ENCODE results near the gene HOXA7.

HOXA7 gene

GRCh38 chr7:27163288-27164044, 7.0 kb upstream of the HOXA7 start:
- TF ChIP-seq POLR2A (IDR thresholded peaks at IDR 0.05; ENCODE audit: extremely low read depth, insufficient read length): no peak
- TF ChIP-seq MAX (IDR thresholded peaks at IDR 0.05; ENCODE audit: low read depth, low read length): no peak
- TF ChIP-seq CTCF (IDR thresholded peaks at IDR 0.05; ENCODE audit: low read depth, low read length): no peak
- no peak overlapping the region for H3K4me3 ChIP-seq (ENCODE audit: low read depth, low read length)
- DNase-seq (ENCODE audit: low read depth): no peak

GRCh38 chr7:27162561-27163287, 6.2 kb upstream of the HOXA7 start:
- DNase-seq (ENCODE audit: low read depth): no peak
- TF ChIP-seq POLR2A (IDR thresholded peaks at IDR 0.05; ENCODE audit: extremely low read depth, insufficient read length) (no peak), CTCF (IDR thresholded peaks at IDR 0.05; ENCODE audit: low read depth, low read length) (no peak), MYC (IDR thresholded peaks at IDR 0.05; ENCODE audit: low read depth, low read length) (no peak), MAX (IDR thresholded peaks at IDR 0.05; ENCODE audit: low read depth, low read length) (no peak)
- no peak overlapping the region for H3K4me3 ChIP-seq (ENCODE audit: low read depth, low read length)

GRCh38 chr7:27161721-27162560, 5.5 kb upstream of the HOXA7 start:
- no peak overlapping the region for H3K4me3 ChIP-seq (ENCODE audit: low read depth, low read length)
- DNase-seq (ENCODE audit: low read depth): no peak
- TF ChIP-seq MAX (IDR thresholded peaks at IDR 0.05; ENCODE audit: low read depth, low read length) (no peak), POLR2A (IDR thresholded peaks at IDR 0.05; ENCODE audit: extremely low read depth, insufficient read length) (no peak), CTCF (IDR thresholded peaks at IDR 0.05; ENCODE audit: low read depth, low read length) (no peak), MYC (IDR thresholded peaks at IDR 0.05; ENCODE audit: low read depth, low read length) (no peak)

GRCh38 chr7:27161214-27161720, 4.8 kb upstream of the HOXA7 start:
- peak overlapping the region; percentile 69 for H3K4me3 ChIP-seq (ENCODE audit: low read depth, low read length)
- TF ChIP-seq POLR2A (IDR thresholded peaks at IDR 0.05; ENCODE audit: extremely low read depth, insufficient read length) (no peak), MAX (IDR thresholded peaks at IDR 0.05; ENCODE audit: low read depth, low read length) (no peak), MYC (IDR thresholded peaks at IDR 0.05; ENCODE audit: low read depth, low read length) (no peak), CTCF (IDR thresholded peaks at IDR 0.05; ENCODE audit: low read depth, low read length) (no peak)
- DNase-seq (ENCODE audit: low read depth): peak; percentile 83

- H3K4me3 ChIP-seq (ENCODE audit: low read depth, low read length): peak overlapping the region; percentile 69
- TF ChIP-seq CTCF (IDR thresholded peaks at IDR 0.05; ENCODE audit: low read depth, low read length): peak; percentile 93
- peak; percentile 78; the same call in 1 of the 2 replicates for TF ChIP-seq MYC (IDR thresholded peaks at IDR 0.05; ENCODE audit: low read depth, low read length)
- TF ChIP-seq MAX (IDR thresholded peaks at IDR 0.05; ENCODE audit: low read depth, low read length): peak; percentile 61
- no peak for TF ChIP-seq POLR2A (IDR thresholded peaks at IDR 0.05; ENCODE audit: extremely low read depth, insufficient read length)
- DNase-seq (ENCODE audit: low read depth): peak; percentile 96
Measured at GRCh38 chr7:27160546-27161213, 4.2 kb upstream of the HOXA7 start.

Measured in NB4 (cell line).